ENCODE results near the gene NTMT1. TPM values are rescaled to one million over a fixed set of nuclear protein-coding genes. Genes with fewer than 3 reads are reported as not detected.

The NTMT1 gene
- total RNA-seq = 15.5 TPM

GRCh38 chr9:129626079-129626624 is at the start of gene NTMT1:
Gene NTMT1, plus strand, starts transcription at chr9:129626163. Its CDS starts 6,541 bp downstream, at chr9:129632704.
- no peak for DNase-seq (ENCODE audit: extremely low spot score in 2 of 2)
- Histone ChIP-seq H3K4me3 (peak within 1 kb of the TSS; percentile 66 to 91), H3K27ac (peak within 1 kb of the TSS; percentile 76), H3K27me3 (no peaks in the 10 kb centered on the region), H3K9me3 (no peaks in the 10 kb centered on the region), H3K36me3 (no peaks in the 10 kb centered on the region), H3K4me1 (peaks cover 57% of the 10 kb centered on the region)
- TF ChIP-seq CTCF (IDR thresholded peaks at IDR 0.05) (no peak), POLR2AphosphoS5 (IDR thresholded peaks at IDR 0.05; ENCODE audit: insufficient read depth in 1 of 2, low read depth in 1 of 2) (peak; percentile 85 to 100), POLR2A (IDR thresholded peaks at IDR 0.05) (peak in 1 of 2 donors; percentile 96)
- intact Hi-C loops (cut with DNase I) = no loop called here

- H3K27ac ChIP-seq = no peak overlapping the region
- DNase-seq (ENCODE audit: extremely low spot score in 2 of 2) = no peak
- H3K9me3 ChIP-seq = no peaks in the 10 kb centered on the region
- no peaks in the 10 kb centered on the region for H3K4me1 ChIP-seq
- intact Hi-C loops (cut with DNase I) = no loop called here
- no peaks in the 10 kb centered on the region for H3K27me3 ChIP-seq
- H3K4me3 ChIP-seq = no peak overlapping the region
- peak in 1 of 2 donors; percentile 11 for TF ChIP-seq POLR2AphosphoS5 (IDR thresholded peaks at IDR 0.05; ENCODE audit: insufficient read depth in 1 of 2, low read depth in 1 of 2)
- no peak for TF ChIP-seq CTCF (IDR thresholded peaks at IDR 0.05)
- no peaks in the 10 kb centered on the region for H3K36me3 ChIP-seq
These were observed 49.1 kb upstream of the NTMT1 start for GRCh38 chr9:129576546-129577543.

GRCh38 chr9:129579294-129579693 is 46.7 kb upstream of the NTMT1 start:
- Histone ChIP-seq H3K36me3 (no peaks in the 10 kb centered on the region), H3K27ac (no peak overlapping the region), H3K27me3 (no peaks in the 10 kb centered on the region), H3K4me1 (no peaks in the 10 kb centered on the region), H3K4me3 (no peak overlapping the region), H3K9me3 (no peaks in the 10 kb centered on the region)
- no peak for TF ChIP-seq CTCF (IDR thresholded peaks at IDR 0.05)
- no peak for TF ChIP-seq POLR2AphosphoS5 (IDR thresholded peaks at IDR 0.05; ENCODE audit: insufficient read depth in 1 of 2, low read depth in 1 of 2)
- TF ChIP-seq POLR2A (IDR thresholded peaks at IDR 0.05) = no peak
- intact Hi-C loops (cut with DNase I) = no loop called here
- DNase-seq (ENCODE audit: extremely low spot score in 2 of 2) = no peak

- Histone ChIP-seq H3K27me3 (no peaks in the 10 kb centered on the region), H3K36me3 (no peaks in the 10 kb centered on the region), H3K4me1 (no peaks in the 10 kb centered on the region), H3K9me3 (no peaks in the 10 kb centered on the region), H3K27ac (no peak overlapping the region), H3K4me3 (no peak overlapping the region)
- TF ChIP-seq POLR2A (IDR thresholded peaks at IDR 0.05) = no peak
- no peak for TF ChIP-seq CTCF (IDR thresholded peaks at IDR 0.05)
- TF ChIP-seq POLR2AphosphoS5 (IDR thresholded peaks at IDR 0.05; ENCODE audit: insufficient read depth in 1 of 2, low read depth in 1 of 2) = no peak
- DNase-seq (ENCODE audit: extremely low spot score in 2 of 2) = no peak
- intact Hi-C loops (cut with DNase I) = no loop called here
These were observed 45.6 kb upstream of the NTMT1 start for GRCh38 chr9:129580211-129580915.
